Lower leg skin (tissue), 3 donors: ENCODE results near the gene RNF31.

Source experiments
- CTCF ChIP-seq, 3 donors: fragments of 450-650 bp; IDR thresholded peaks; one replicate each; pipeline ENCODE4 v1.5.1; 2016; ENCODE audit warnings: antibody characterized with exemption in 3 of 3, mild to moderate bottlenecking in 3 of 3, moderate library complexity in 2 of 3
- POLR2A ChIP-seq, 2 donors: fragments of 450-650 bp; IDR thresholded peaks; one replicate each; pipeline ENCODE4 v1.6.1; 2016 to 2017; ENCODE audit warnings: antibody characterized with exemption in 2 of 2, mild to moderate bottlenecking in 1 of 2, moderate library complexity in 1 of 2

- TF ChIP-seq CTCF (IDR thresholded peaks at IDR 0.05) (no peak), POLR2A (IDR thresholded peaks at IDR 0.05) (no peak)
Measured at GRCh38 chr14:24117179-24117578, 30.1 kb upstream of the RNF31 start.
